ENCODE data around the gene SLIT1. TPM values are rescaled to one million over a fixed set of nuclear protein-coding genes. Genes with fewer than 3 reads are reported as not detected.

The SLIT1 gene
- total and polyA plus RNA-seq, 2 of the 8 experiments (the other 6 are each of a cell fraction or from before 2014, with no cell fraction given), result 0.70 to 0.88 TPM

GRCh38 chr10:97174276-97174775 is 11.4 kb downstream of the SLIT1 start:
- Histone ChIP-seq H3K4me3 (ENCODE audit: extremely low read depth in 1 of 4, insufficient read depth in 2 of 4, low read depth in 3 of 4, low read length in 4 of 4) (no peak overlapping the region), H3K23me2 (ENCODE audit: low read depth, low read length) (no peaks in the 10 kb centered on the region; the same call in 1 of the 2 replicates), H3K9me3 (ENCODE audit: insufficient read depth in 2 of 2, low read depth in 1 of 2, low read length in 1 of 2) (no peaks in the 10 kb centered on the region), H3K4me2 (ENCODE audit: insufficient read depth in 1 of 2, low read depth in 2 of 2, low read length in 2 of 2) (no peak overlapping the region), H4K91ac (replicated peaks; ENCODE audit: insufficient read length, low read length) (no peak overlapping the region), H2AFZ (ENCODE audit: low read length) (no peak overlapping the region), H3K23ac (ENCODE audit: insufficient read length) (no peak overlapping the region), H3K79me1 (ENCODE audit: low read depth, low read length) (no peaks in the 10 kb centered on the region), H2BK15ac (ENCODE audit: low read length) (no peak overlapping the region), H3K56ac (replicated peaks; ENCODE audit: insufficient read length, low read depth, low read length) (no peak overlapping the region), H3K14ac (ENCODE audit: insufficient read length) (no peak overlapping the region), H3K9ac (replicated peaks in 1 of 4; ENCODE audit: extremely low read depth in 1 of 4, low read depth in 3 of 4, low read length in 3 of 4) (no peak overlapping the region), H3K79me2 (ENCODE audit: control insufficient read depth in 1 of 2, insufficient read depth in 2 of 2, low read length in 2 of 2) (no peaks in the 10 kb centered on the region), H2BK12ac (ENCODE audit: low read depth, low read length) (0 out of 2 replicates have a peak overlapping the region, but pooled peaks have one; percentile 27), H4K8ac (ENCODE audit: extremely low read depth, insufficient read depth, low read length) (peak overlapping the region; percentile 47; the same call in 1 of the 2 replicates), H2BK5ac (ENCODE audit: low read depth, low read length) (no peak overlapping the region), H4K20me1 (replicated peaks in 1 of 2; ENCODE audit: control insufficient read depth in 1 of 2, insufficient read depth in 2 of 2, low read length in 2 of 2) (no peaks in the 10 kb centered on the region), H3K18ac (ENCODE audit: extremely low read depth, low read length) (no peak overlapping the region), H3K4ac (replicated peaks; ENCODE audit: insufficient read length, low read depth, low read length) (no peak overlapping the region), H2AK5ac (ENCODE audit: low read depth, low read length) (no peak overlapping the region), H3K4me1 (replicated peaks in 1 of 4; ENCODE audit: control insufficient read depth in 3 of 4, insufficient read depth in 4 of 4, low read length in 3 of 4) (peaks cover 0 to under 1% (median 0%) of the 10 kb centered on the region in 4 experiments; a peak in 3 of 7 replicates), H3K27ac (ENCODE audit: low read depth, low read length) (no peak overlapping the region), H2BK20ac (ENCODE audit: low read length) (no peak overlapping the region), H4K5ac (ENCODE audit: insufficient read length, low read depth, low read length) (no peak overlapping the region), H2BK120ac (replicated peaks; ENCODE audit: low read depth, low read length) (no peak overlapping the region), H3K27me3 (replicated peaks in 1 of 4; ENCODE audit: control insufficient read depth in 3 of 4, extremely low read depth in 1 of 4, insufficient read depth in 3 of 4, low read length in 3 of 4) (peaks cover 0 to 4% (median 1%) of the 10 kb centered on the region in 4 experiments; a peak in 1 of 7 replicates), H3K36me3 (ENCODE audit: control insufficient read depth in 2 of 4, insufficient read depth in 4 of 4, low read length in 3 of 4) (no peaks in the 10 kb centered on the region)
- no peak for DNase-seq (ENCODE audit: low read depth in 1 of 2, low spot score in 2 of 2)
- WGBS, 2 experiments (ENCODE audit: extremely low coverage in 1 of 2, insufficient coverage in 1 of 2, insufficient read length in 1 of 2, insufficient replicate concordance in 2 of 2, low coverage in 1 of 2, low lambda C conversion rate in 2 of 2, missing lambda C conversion rate in 1 of 2), result 97% methylated on average over 3 of the region's 5 CpGs; no CpG with 5 or more reads in 1 of the 2 experiments
- no peak for FAIRE-seq
- CTCF ChIA-PET (ENCODE audit: partially characterized antibody), result interaction anchor here (0.6 to 20.0 kb wide), 13 partner anchors 9 to 293 kb away, joined by 3 to 320 read pairs (median 5); no protein-coding TSS in a partner anchor
- POLR2A ChIA-PET (ENCODE audit: partially characterized antibody), result interaction anchor here (1.6 kb wide), 1 partner anchor 10 kb away, joined by 7 read pairs; no protein-coding TSS in a partner anchor
- TF ChIP-seq TAF7 (optimal IDR thresholded peaks at IDR 0.05; ENCODE audit: borderline replicate concordance, low read depth, low read length) (no peak), SAP30 (IDR thresholded peaks at IDR 0.05; ENCODE audit: insufficient read depth, insufficient replicate concordance, low read length) (no peak), ZNF274 (IDR thresholded peaks at IDR 0.05; ENCODE audit: borderline replicate concordance, extremely low read depth, low read length) (no peak), SP4 (IDR thresholded peaks at IDR 0.05; ENCODE audit: low read length) (no peak), RFX5 (IDR thresholded peaks at IDR 0.05; ENCODE audit: borderline replicate concordance, low read depth, low read length) (no peak), TAF1 (IDR thresholded peaks at IDR 0.05; ENCODE audit: low read depth, low read length) (no peak), HDAC2 (IDR thresholded peaks at IDR 0.05; ENCODE audit: borderline replicate concordance in 1 of 2, low read depth in 2 of 2, low read length in 2 of 2) (no peak), JUND (IDR thresholded peaks at IDR 0.05; ENCODE audit: low read length) (no peak), MAFK (IDR thresholded peaks at IDR 0.05; ENCODE audit: low read depth, low read length) (no peak), TBP (IDR thresholded peaks at IDR 0.05; ENCODE audit: low read depth, low read length) (no peak), PHF8 (conservative IDR thresholded peaks at IDR 0.05; ENCODE audit: low read depth, low read length) (no peak), CBX8 (IDR thresholded peaks at IDR 0.05; ENCODE audit: borderline replicate concordance, low read depth, low read length) (no peak), RAD21 (IDR thresholded peaks at IDR 0.05 in 1 of 2, conservative IDR thresholded peaks at IDR 0.05 in 1 of 2; ENCODE audit: low read depth in 2 of 2, low read length in 2 of 2) (no peak)

Data from H1 (cell line).